ENCODE measurements around the gene SLC16A1.

SLC16A1 gene

GRCh38 chr1:112882271-112882744, 73.7 kb downstream of the SLC16A1 start:
- DNase-seq (ENCODE audit: low read depth, low spot score) = no peak

GRCh38 chr1:112881742-112882127, 74.3 kb downstream of the SLC16A1 start:
- DNase-seq (ENCODE audit: low read depth, low spot score) = no peak

- DNase-seq (ENCODE audit: low read depth, low spot score) = no peak
Measured at GRCh38 chr1:112879834-112880233, 76.2 kb downstream of the SLC16A1 start.

- no peak for DNase-seq (ENCODE audit: low read depth, low spot score)
Measured at GRCh38 chr1:112878321-112878720, 77.7 kb downstream of the SLC16A1 start.

GRCh38 chr1:112877750-112878149, 78.2 kb downstream of the SLC16A1 start:
- DNase-seq (ENCODE audit: low read depth, low spot score) = no peak

GRCh38 chr1:112876315-112876714, 79.7 kb downstream of the SLC16A1 start:
- no peak for DNase-seq (ENCODE audit: low read depth, low spot score)

GRCh38 chr1:112872551-112872962, 83.4 kb downstream of the SLC16A1 start:
- DNase-seq (ENCODE audit: low read depth, low spot score) = no peak

- DNase-seq (ENCODE audit: low read depth, low spot score) = no peak
Measured at GRCh38 chr1:112870887-112871646, 84.9 kb downstream of the SLC16A1 start.

GRCh38 chr1:112869895-112870294, 86.1 kb downstream of the SLC16A1 start:
- DNase-seq (ENCODE audit: low read depth, low spot score) = no peak

- no peak for DNase-seq (ENCODE audit: low read depth, low spot score)
Measured at GRCh38 chr1:112868191-112868590, 87.8 kb downstream of the SLC16A1 start.

- no peak for DNase-seq (ENCODE audit: low read depth, low spot score)
Measured at GRCh38 chr1:112866981-112867380, 89.0 kb downstream of the SLC16A1 start.

GRCh38 chr1:112866151-112866550, 89.8 kb downstream of the SLC16A1 start:
- no peak for DNase-seq (ENCODE audit: low read depth, low spot score)

GRCh38 chr1:112862753-112863426, 93.1 kb downstream of the SLC16A1 start:
- DNase-seq (ENCODE audit: low read depth, low spot score) = no peak

All from brain pericyte (primary cell).